ENCODE data around the gene GAS5.

GAS5 gene

DNA sequence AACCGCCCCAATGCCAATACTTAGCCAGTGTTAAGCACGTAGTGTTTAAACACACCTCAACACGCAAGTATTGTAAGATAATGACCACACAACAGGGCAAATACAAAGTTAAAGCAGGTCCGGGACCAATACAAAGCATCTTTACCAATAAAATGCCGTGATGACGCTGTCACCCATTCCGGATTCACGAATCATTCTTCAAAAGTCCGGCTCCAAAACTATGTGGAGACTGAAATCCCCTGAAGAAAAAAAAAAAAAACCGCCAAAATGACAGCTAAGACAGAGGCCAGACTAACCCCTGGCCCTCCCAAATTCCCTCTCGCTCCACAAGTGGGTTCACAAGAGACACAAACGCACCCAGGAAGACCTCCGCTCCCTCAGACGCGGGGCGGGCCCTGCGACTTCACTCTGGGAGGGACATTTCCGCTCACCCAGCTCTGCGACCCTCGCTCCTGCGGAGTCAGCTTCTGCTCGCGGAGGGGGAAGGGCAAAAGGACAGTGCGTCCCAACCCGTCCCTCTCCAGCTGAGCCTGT, 43.9 kb downstream of the GAS5 start:
- no peak for DNase-seq

- no peak for DNase-seq
Measured at GRCh38 chr1:173821680-173822079, 46.1 kb downstream of the GAS5 start.

- DNase-seq = no peak
Measured at GRCh38 chr1:173818459-173818858, 49.3 kb downstream of the GAS5 start.

Measured in bone marrow (tissue), 2 donors.